DND-41 (cell line): ENCODE data around the gene PAX2.

Experiments used
- ATAC-seq: fragments of 200-7000 bp; cut with Tn5 transposase; 3 replicates; pipeline ENCODE4 v1.9.1; 2021; ENCODE audit warnings: low read depth; ENCODE audit not compliant: insufficient read depth
- DNase-seq: peaks from one replicate; pipeline ENCODE4 v3.0.0-alpha.2; 2020
- H2AFZ ChIP-seq: 2 replicates; pipeline ENCODE4 v1.6.0; 2012; ENCODE audit warnings: low read depth, low read length
- H3K27ac ChIP-seq: 2 replicates; pipeline ENCODE4 v1.5.1; 2012; ENCODE audit warnings: low read length, inconsistent platforms
- H3K27me3 ChIP-seq: fragments of 200-600 bp; sonication (generic); 2 replicates; pipeline ENCODE4 v1.6.0; 2012; ENCODE audit warnings: low read length, mild to moderate bottlenecking, inconsistent platforms; ENCODE audit not compliant: insufficient read depth, poor library complexity
- H3K36me3 ChIP-seq: 2 replicates; pipeline ENCODE4 v1.5.1; 2012; ENCODE audit warnings: low read length, inconsistent platforms; ENCODE audit not compliant: insufficient read depth
- H3K4me1 ChIP-seq: 2 replicates; pipeline ENCODE4 v1.5.1; 2012; ENCODE audit warnings: mild to moderate bottlenecking, low read length; ENCODE audit not compliant: insufficient read depth
- H3K4me2 ChIP-seq: 2 replicates; pipeline ENCODE4 v1.6.0; 2012; ENCODE audit warnings: mild to moderate bottlenecking, moderate library complexity, low read length, inconsistent platforms; ENCODE audit not compliant: insufficient read depth
- H3K4me3 ChIP-seq, 2 experiments: fragments of 200-600 bp in 1 of 2; shearing (Covaris generic) in 1 of 2; 2 replicates each; pipeline ENCODE4 v1.5.1; 2012 to 2016; ENCODE audit warnings: inconsistent platforms in 2 of 2, low read length in 2 of 2, mild to moderate bottlenecking in 2 of 2, low read depth in 1 of 2, moderate library complexity in 1 of 2
- H3K79me2 ChIP-seq: 2 replicates; pipeline ENCODE4 v1.6.0; 2012; ENCODE audit warnings: low read length, inconsistent platforms; ENCODE audit not compliant: insufficient read depth
- H3K9ac ChIP-seq: 2 replicates; pipeline ENCODE4 v1.6.0; 2012; ENCODE audit warnings: low read depth, mild to moderate bottlenecking, inconsistent platforms, low read length, moderate library complexity
- H3K9me3 ChIP-seq: 2 replicates; pipeline ENCODE4 v1.5.1; 2012; ENCODE audit warnings: low read length, moderate library complexity, mild to moderate bottlenecking, inconsistent platforms; ENCODE audit not compliant: insufficient read depth, severe bottlenecking
- H4K20me1 ChIP-seq: 2 replicates; pipeline ENCODE4 v1.6.0; 2012; ENCODE audit warnings: low read length; ENCODE audit not compliant: insufficient read depth
- EZH2 ChIP-seq: IDR thresholded peaks from 3 replicates; pipeline ENCODE4 v1.6.1; 2012; ENCODE audit warnings: borderline replicate concordance, low read depth, mild to moderate bottlenecking, moderate library complexity, low read length, inconsistent platforms; ENCODE audit not compliant: severe bottlenecking
- TF ChIP-seq, protein P1 (sequence below): IDR thresholded peaks from 2 replicates; pipeline ENCODE4 v1.5.1; 2012; ENCODE audit warnings: borderline replicate concordance, low read length, moderate library complexity, mild to moderate bottlenecking; ENCODE audit not compliant: poor library complexity, severe bottlenecking; ENCODE audit errors: extremely low read depth

The PAX2 gene

DNA sequence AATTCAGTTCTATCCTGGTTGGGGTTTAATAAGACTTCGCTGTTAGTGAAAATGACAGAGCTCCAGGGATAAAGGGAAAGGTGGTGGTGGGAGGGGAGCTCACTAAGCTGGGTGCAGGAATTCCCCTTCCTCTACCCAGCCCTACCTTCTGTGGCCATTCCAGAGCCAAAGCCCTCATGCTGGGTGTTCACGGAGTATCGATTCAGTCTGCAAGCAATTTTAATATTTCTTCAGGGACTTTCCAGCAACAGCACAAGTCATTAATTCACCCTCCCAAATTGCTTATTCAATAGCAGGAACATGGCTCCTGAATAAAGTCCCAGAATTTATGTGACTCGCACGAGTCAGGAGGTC is 22.0 kb downstream of the PAX2 start:
- Histone ChIP-seq H3K27me3 (no peaks in the 10 kb centered on the region), H3K79me2 (no peaks in the 10 kb centered on the region), H3K4me1 (no peaks in the 10 kb centered on the region), H3K27ac (no peak overlapping the region), H4K20me1 (no peaks in the 10 kb centered on the region), H3K4me2 (no peak overlapping the region), H3K4me3 (no peak overlapping the region), H3K36me3 (no peaks in the 10 kb centered on the region), H3K9me3 (no peaks in the 10 kb centered on the region), H2AFZ (no peak overlapping the region), H3K9ac (no peak overlapping the region)
- TF ChIP-seq EZH2 = no peak
- TF ChIP-seq, protein P1, sequence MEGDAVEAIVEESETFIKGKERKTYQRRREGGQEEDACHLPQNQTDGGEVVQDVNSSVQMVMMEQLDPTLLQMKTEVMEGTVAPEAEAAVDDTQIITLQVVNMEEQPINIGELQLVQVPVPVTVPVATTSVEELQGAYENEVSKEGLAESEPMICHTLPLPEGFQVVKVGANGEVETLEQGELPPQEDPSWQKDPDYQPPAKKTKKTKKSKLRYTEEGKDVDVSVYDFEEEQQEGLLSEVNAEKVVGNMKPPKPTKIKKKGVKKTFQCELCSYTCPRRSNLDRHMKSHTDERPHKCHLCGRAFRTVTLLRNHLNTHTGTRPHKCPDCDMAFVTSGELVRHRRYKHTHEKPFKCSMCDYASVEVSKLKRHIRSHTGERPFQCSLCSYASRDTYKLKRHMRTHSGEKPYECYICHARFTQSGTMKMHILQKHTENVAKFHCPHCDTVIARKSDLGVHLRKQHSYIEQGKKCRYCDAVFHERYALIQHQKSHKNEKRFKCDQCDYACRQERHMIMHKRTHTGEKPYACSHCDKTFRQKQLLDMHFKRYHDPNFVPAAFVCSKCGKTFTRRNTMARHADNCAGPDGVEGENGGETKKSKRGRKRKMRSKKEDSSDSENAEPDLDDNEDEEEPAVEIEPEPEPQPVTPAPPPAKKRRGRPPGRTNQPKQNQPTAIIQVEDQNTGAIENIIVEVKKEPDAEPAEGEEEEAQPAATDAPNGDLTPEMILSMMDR = no peak
- DNase-seq (no peak), ATAC-seq (no peak)

GRCh38 chr10:100769481-100769880 is 24.1 kb downstream of the PAX2 start:
- Histone ChIP-seq H3K4me3 (no peak overlapping the region), H3K27me3 (peaks cover 3% of the 10 kb centered on the region), H3K9me3 (no peaks in the 10 kb centered on the region), H4K20me1 (no peaks in the 10 kb centered on the region), H3K79me2 (no peaks in the 10 kb centered on the region), H3K4me1 (no peaks in the 10 kb centered on the region), H3K36me3 (no peaks in the 10 kb centered on the region), H3K9ac (no peak overlapping the region), H3K27ac (no peak overlapping the region), H3K4me2 (no peak overlapping the region), H2AFZ (no peak overlapping the region)
- DNase-seq = no peak
- ATAC-seq = no peak
- TF ChIP-seq, protein P1 = no peak
- no peak for TF ChIP-seq EZH2

DNA sequence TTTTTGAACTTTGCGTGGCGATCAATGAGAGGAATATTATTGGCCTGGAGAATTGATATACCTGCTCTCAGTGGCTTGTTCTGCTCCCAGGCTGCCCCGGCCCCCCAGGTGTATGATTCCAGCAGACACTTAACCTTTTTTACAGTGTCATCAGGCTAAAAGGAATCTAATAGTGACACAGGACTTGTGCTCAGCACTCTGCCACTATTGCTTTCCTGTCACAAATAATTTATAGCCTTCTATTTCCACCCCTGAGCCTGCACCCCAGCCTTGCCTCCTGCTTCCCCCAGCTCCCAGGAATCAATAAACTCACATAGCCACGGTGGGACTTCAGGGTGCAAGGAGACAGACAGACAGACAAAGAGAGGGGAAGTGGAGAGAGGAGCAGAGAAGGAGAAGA is 28.3 kb downstream of the PAX2 start:
- H3K79me2 ChIP-seq = no peaks in the 10 kb centered on the region
- H3K4me1 ChIP-seq = no peaks in the 10 kb centered on the region
- H3K9ac ChIP-seq = no peak overlapping the region
- no peak overlapping the region for H3K4me2 ChIP-seq
- no peak for TF ChIP-seq EZH2
- TF ChIP-seq, protein P1 = no peak
- no peak overlapping the region for H3K27ac ChIP-seq
- H4K20me1 ChIP-seq = no peaks in the 10 kb centered on the region
- no peaks in the 10 kb centered on the region for H3K36me3 ChIP-seq
- ATAC-seq (no peak), DNase-seq (no peak)
- no peak overlapping the region for H3K4me3 ChIP-seq
- H2AFZ ChIP-seq = no peak overlapping the region
- no peaks in the 10 kb centered on the region for H3K9me3 ChIP-seq
- peaks cover 28% of the 10 kb centered on the region for H3K27me3 ChIP-seq

GRCh38 chr10:100774223-100774622 is 28.8 kb downstream of the PAX2 start:
- Histone ChIP-seq H3K27ac (no peak overlapping the region), H3K79me2 (no peaks in the 10 kb centered on the region), H3K9me3 (no peaks in the 10 kb centered on the region), H3K27me3 (peaks cover 33% of the 10 kb centered on the region), H3K36me3 (no peaks in the 10 kb centered on the region), H3K4me1 (no peaks in the 10 kb centered on the region), H2AFZ (no peak overlapping the region), H4K20me1 (no peaks in the 10 kb centered on the region), H3K4me3 (no peak overlapping the region), H3K4me2 (no peak overlapping the region), H3K9ac (no peak overlapping the region)
- DNase-seq = no peak
- no peak for ATAC-seq
- no peak for TF ChIP-seq EZH2
- TF ChIP-seq, protein P1 = no peak
